Astrocyte (in vitro differentiated cells and primary cell): ENCODE data around the gene KLHDC8B. TPM values are rescaled to one million over a fixed set of nuclear protein-coding genes. Genes with fewer than 3 reads are reported as not detected.

Experiments used
- DNase-seq: peaks from one replicate; pipeline ENCODE4 v3.0.0-alpha.2; 2010; ENCODE audit warnings: low read depth
- FAIRE-seq: peaks from 2 replicates; lab custom pipeline; 2011; peaks lifted over from hg19 to GRCh38; lab: Jason Lieb, UNC
- H2AFZ ChIP-seq: 2 replicates; pipeline ENCODE4 v1.6.0; 2012; ENCODE audit warnings: low read depth, low read length, inconsistent platforms
- H3K27ac ChIP-seq: 2 replicates; pipeline ENCODE4 v1.5.1; 2011; ENCODE audit warnings: low read depth, low read length, inconsistent platforms
- H3K27me3 ChIP-seq: 2 replicates; pipeline ENCODE4 v1.6.0; 2011; ENCODE audit warnings: low read length, inconsistent platforms; ENCODE audit not compliant: insufficient read depth
- H3K36me3 ChIP-seq: 2 replicates; pipeline ENCODE4 v1.5.1; 2011; ENCODE audit warnings: low read length, inconsistent platforms; ENCODE audit not compliant: insufficient read depth
- H3K4me1 ChIP-seq: 2 replicates; pipeline ENCODE4 v1.5.1; 2011; ENCODE audit warnings: low read length, inconsistent platforms; ENCODE audit not compliant: insufficient read depth
- H3K4me2 ChIP-seq: 2 replicates; pipeline ENCODE4 v1.6.0; 2012; ENCODE audit warnings: low read length, inconsistent platforms
- H3K4me3 ChIP-seq: 2 replicates; pipeline ENCODE4 v1.5.1; 2011; ENCODE audit warnings: low read depth, mild to moderate bottlenecking, low read length, inconsistent platforms; ENCODE audit not compliant: insufficient read depth
- H3K79me2 ChIP-seq: 2 replicates; pipeline ENCODE4 v1.6.0; 2012; ENCODE audit warnings: mild to moderate bottlenecking, low read length, inconsistent platforms; ENCODE audit not compliant: insufficient read depth
- H3K9ac ChIP-seq: 2 replicates; pipeline ENCODE4 v1.6.0; 2012; ENCODE audit warnings: mild to moderate bottlenecking, low read length, inconsistent platforms
- H3K9me3 ChIP-seq: 2 replicates; pipeline ENCODE4 v1.5.1; 2012; ENCODE audit warnings: low read depth, mild to moderate bottlenecking, low read length, inconsistent platforms; ENCODE audit not compliant: insufficient read depth
- H4K20me1 ChIP-seq: 2 replicates; pipeline ENCODE4 v1.6.0; 2012; ENCODE audit warnings: low read length, inconsistent platforms; ENCODE audit not compliant: insufficient read depth
- H3K27ac Mint-ChIP-seq: one replicate; pipeline ENCODE4 v1.8.0; 2021; ENCODE audit warnings: mild to moderate bottlenecking, mixed read lengths; ENCODE audit not compliant: unreplicated experiment
- H3K27me3 Mint-ChIP-seq: one replicate; pipeline ENCODE4 v1.8.0; 2021; ENCODE audit warnings: low read depth, mixed read lengths; ENCODE audit not compliant: unreplicated experiment
- H3K36me3 Mint-ChIP-seq: one replicate; pipeline ENCODE4 v1.8.0; 2021; ENCODE audit warnings: low read depth, mixed read lengths; ENCODE audit not compliant: unreplicated experiment
- H3K4me1 Mint-ChIP-seq: one replicate; pipeline ENCODE4 v1.8.0; 2021; ENCODE audit warnings: low read depth, mixed read lengths; ENCODE audit not compliant: unreplicated experiment
- H3K4me3 Mint-ChIP-seq: one replicate; pipeline ENCODE4 v1.8.0; 2021; ENCODE audit warnings: mild to moderate bottlenecking, moderate library complexity, mixed read lengths; ENCODE audit not compliant: unreplicated experiment
- H3K9me3 Mint-ChIP-seq: one replicate; pipeline ENCODE4 v1.8.0; 2021; ENCODE audit warnings: mild to moderate bottlenecking, mixed read lengths; ENCODE audit not compliant: unreplicated experiment
- EZH2 ChIP-seq: IDR thresholded peaks from 2 replicates; pipeline ENCODE4 v1.6.1; 2012; ENCODE audit warnings: mild to moderate bottlenecking, low read length, inconsistent platforms; ENCODE audit not compliant: insufficient read depth
- total RNA-seq: library from RNA; stranded (reverse); gene quantifications from 2 replicates; pipeline ENCODE4 v1.2.1, GENCODE V29; 2021
- TF ChIP-seq, protein P1 (sequence below): IDR thresholded peaks from 2 replicates; pipeline ENCODE4 v1.5.1; 2011; ENCODE audit warnings: low read depth, mild to moderate bottlenecking, inconsistent platforms, low read length, moderate library complexity; ENCODE audit not compliant: insufficient read depth

KLHDC8B gene
- total RNA-seq, 1 donor from 2014 or later, result 31.6 TPM

DNA sequence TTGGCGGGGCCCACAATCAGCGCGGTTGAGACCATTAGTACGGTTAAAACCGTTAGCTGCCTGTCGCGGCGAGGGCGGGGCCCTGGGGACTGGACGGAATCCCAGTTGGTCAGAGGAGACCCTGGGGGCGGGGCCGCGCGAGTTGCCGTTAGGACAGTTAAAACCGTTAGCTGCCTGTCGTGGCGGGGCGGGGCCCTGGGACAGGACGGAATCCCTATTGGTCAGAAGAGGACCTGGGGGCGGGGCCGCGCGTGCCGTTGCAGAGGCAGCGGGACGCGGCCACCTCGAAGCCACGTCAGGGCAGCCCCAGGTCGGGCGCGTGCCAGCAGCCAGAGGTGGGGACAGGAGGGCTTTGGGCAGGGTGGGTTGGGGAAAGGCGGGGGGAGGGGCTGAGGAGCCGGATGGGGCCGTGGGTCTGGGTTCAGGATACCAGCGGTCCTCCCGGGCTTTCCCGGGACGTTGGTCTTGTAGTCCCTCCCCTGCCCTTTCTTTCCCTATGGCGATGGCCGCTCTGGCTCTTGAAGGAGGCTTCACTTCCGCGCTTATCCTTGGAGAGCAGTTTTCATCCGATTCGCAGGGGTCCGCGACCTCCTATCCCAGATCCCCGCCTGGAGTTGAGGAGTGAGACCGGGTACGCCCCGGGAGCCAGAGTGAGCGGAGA is 28.0 kb downstream of the KLHDC8B start:
- Histone ChIP-seq H3K27me3 (peaks cover 3% of the 10 kb centered on the region), H3K36me3 (no peaks in the 10 kb centered on the region), H3K27ac (peak overlapping the region; percentile 12), H3K4me1 (no peaks in the 10 kb centered on the region), H3K79me2 (no peaks in the 10 kb centered on the region), H3K4me3 (peak overlapping the region; percentile 48), H3K4me2 (peak overlapping the region; percentile 73), H3K9me3 (no peaks in the 10 kb centered on the region), H3K9ac (peak overlapping the region; percentile 64), H4K20me1 (no peaks in the 10 kb centered on the region), H2AFZ (peak overlapping the region; percentile 86)
- FAIRE-seq, result no peak
- Mint-ChIP-seq H3K4me1 (no peaks in the 10 kb centered on the region), H3K27me3 (peaks cover 13% of the 10 kb centered on the region), H3K36me3 (no peaks in the 10 kb centered on the region), H3K9me3 (no peaks in the 10 kb centered on the region), H3K4me3 (no peak overlapping the region), H3K27ac (no peak overlapping the region)
- TF ChIP-seq, protein P1, sequence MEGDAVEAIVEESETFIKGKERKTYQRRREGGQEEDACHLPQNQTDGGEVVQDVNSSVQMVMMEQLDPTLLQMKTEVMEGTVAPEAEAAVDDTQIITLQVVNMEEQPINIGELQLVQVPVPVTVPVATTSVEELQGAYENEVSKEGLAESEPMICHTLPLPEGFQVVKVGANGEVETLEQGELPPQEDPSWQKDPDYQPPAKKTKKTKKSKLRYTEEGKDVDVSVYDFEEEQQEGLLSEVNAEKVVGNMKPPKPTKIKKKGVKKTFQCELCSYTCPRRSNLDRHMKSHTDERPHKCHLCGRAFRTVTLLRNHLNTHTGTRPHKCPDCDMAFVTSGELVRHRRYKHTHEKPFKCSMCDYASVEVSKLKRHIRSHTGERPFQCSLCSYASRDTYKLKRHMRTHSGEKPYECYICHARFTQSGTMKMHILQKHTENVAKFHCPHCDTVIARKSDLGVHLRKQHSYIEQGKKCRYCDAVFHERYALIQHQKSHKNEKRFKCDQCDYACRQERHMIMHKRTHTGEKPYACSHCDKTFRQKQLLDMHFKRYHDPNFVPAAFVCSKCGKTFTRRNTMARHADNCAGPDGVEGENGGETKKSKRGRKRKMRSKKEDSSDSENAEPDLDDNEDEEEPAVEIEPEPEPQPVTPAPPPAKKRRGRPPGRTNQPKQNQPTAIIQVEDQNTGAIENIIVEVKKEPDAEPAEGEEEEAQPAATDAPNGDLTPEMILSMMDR, result no peak
- TF ChIP-seq EZH2, result no peak
- DNase-seq, result peak; percentile 65

DNA sequence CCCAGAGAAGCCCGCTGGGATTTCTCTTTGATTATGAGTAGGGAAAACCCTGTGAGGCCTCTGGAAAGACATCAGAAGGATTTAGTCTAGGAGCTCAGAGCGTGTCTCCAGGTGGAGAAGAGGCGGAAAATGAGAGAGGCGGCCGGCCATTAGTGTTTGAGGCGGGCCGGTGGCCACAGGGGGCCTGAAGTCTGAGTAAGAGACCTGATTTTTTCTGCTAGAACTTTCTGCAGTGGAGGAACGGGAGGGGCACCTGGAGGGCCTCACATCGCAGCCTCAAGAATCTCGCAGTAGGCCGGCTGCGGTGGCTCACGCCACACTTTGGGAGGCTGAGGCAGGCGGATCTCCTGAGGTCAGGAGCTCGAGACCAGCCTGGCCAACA is 28.5 kb downstream of the KLHDC8B start:
- FAIRE-seq, result no peak
- Histone ChIP-seq H3K4me2 (peak overlapping the region; percentile 73), H2AFZ (peak overlapping the region; percentile 75), H3K27me3 (peaks cover 3% of the 10 kb centered on the region), H3K4me1 (no peaks in the 10 kb centered on the region), H3K79me2 (no peaks in the 10 kb centered on the region), H4K20me1 (no peaks in the 10 kb centered on the region), H3K36me3 (no peaks in the 10 kb centered on the region), H3K9me3 (no peaks in the 10 kb centered on the region), H3K9ac (peak overlapping the region; percentile 64), H3K4me3 (peak overlapping the region; percentile 48), H3K27ac (peak overlapping the region; percentile 12)
- Mint-ChIP-seq H3K27ac (no peak overlapping the region), H3K36me3 (no peaks in the 10 kb centered on the region), H3K4me3 (no peak overlapping the region), H3K4me1 (no peaks in the 10 kb centered on the region), H3K9me3 (no peaks in the 10 kb centered on the region), H3K27me3 (peaks cover 14% of the 10 kb centered on the region)
- DNase-seq, result no peak
- TF ChIP-seq, protein P1, result no peak
- TF ChIP-seq EZH2, result no peak

DNA sequence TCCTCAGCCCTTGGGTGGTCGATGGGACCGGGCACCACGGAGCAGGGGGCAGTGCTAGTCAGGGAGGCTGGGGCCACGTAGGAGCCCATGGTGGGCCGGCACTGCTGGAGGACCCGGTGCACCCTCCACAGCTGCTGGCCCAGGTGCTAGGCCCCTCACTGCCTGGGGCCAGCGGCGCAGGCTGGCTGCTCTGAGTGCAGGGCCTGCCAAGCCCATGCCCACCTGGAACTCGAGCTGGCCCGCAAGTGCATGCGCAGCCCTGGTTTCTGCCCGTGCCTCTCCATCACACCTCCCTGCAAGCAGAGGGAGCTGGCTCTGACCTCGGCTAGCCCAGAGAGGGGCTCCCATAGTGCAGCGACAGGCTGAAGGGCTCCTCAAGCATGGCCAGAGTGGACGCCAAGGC is 42.1 kb downstream of the KLHDC8B start:
- Mint-ChIP-seq H3K36me3 (no peaks in the 10 kb centered on the region), H3K9me3 (peaks cover 7% of the 10 kb centered on the region), H3K27me3 (peaks cover 6% of the 10 kb centered on the region), H3K4me3 (no peak overlapping the region), H3K27ac (no peak overlapping the region), H3K4me1 (peaks cover 1% of the 10 kb centered on the region)
- Histone ChIP-seq H2AFZ (no peak overlapping the region), H3K36me3 (no peaks in the 10 kb centered on the region), H3K9me3 (peaks cover 4% of the 10 kb centered on the region), H3K27ac (no peak overlapping the region), H3K4me2 (no peak overlapping the region), H3K79me2 (no peaks in the 10 kb centered on the region), H3K4me3 (no peak overlapping the region), H4K20me1 (no peaks in the 10 kb centered on the region), H3K4me1 (peaks cover 3% of the 10 kb centered on the region), H3K9ac (no peak overlapping the region), H3K27me3 (no peaks in the 10 kb centered on the region)
- DNase-seq, result no peak
- FAIRE-seq, result no peak
- TF ChIP-seq, protein P1, result no peak
- no peak for TF ChIP-seq EZH2
